Tibial nerve (tissue), 4 donors: ENCODE data around the gene BMP2K. TPM values are rescaled to one million over a fixed set of nuclear protein-coding genes. Genes with fewer than 3 reads are reported as not detected.

Experiments
- DNase-seq, 2 donors: peaks; one replicate each; pipeline ENCODE4 v3.0.0-alpha.2; 2019; ENCODE audit warnings: low spot score in 2 of 2
- H3K27ac ChIP-seq, 4 donors: fragments of 200-600 bp; sonication (generic) in 3 of 4; one replicate each; pipeline ENCODE4 v1.5.1; 2017 to 2019; ENCODE audit warnings: mild to moderate bottlenecking in 1 of 4
- H3K27me3 ChIP-seq, 2 donors: fragments of 200-600 bp; sonication (generic) in 1 of 2; one replicate each; pipeline versions ENCODE4 v1.5.1 to v1.6.0; 2017 to 2019
- H3K36me3 ChIP-seq, 3 donors: fragments of 200-600 bp; sonication (generic); one replicate each; pipeline ENCODE4 v1.5.1; 2018 to 2019
- H3K4me1 ChIP-seq, 4 donors: fragments of 200-600 bp; sonication (generic) in 3 of 4; one replicate each; pipeline ENCODE4 v1.5.1; 2017 to 2019
- H3K4me3 ChIP-seq, 4 donors: fragments of 200-600 bp; sonication (generic) in 3 of 4; one replicate each; pipeline ENCODE4 v1.5.1; 2017 to 2019; ENCODE audit warnings: mild to moderate bottlenecking in 1 of 4, moderate library complexity in 1 of 4
- H3K9me3 ChIP-seq, 4 donors: fragments of 200-600 bp; sonication (generic) in 3 of 4; one replicate each; pipeline ENCODE4 v1.5.1; 2017 to 2019
- CTCF ChIP-seq, 5 experiments: fragments of 200-600 bp in 3 of 5; fragments of 450-650 bp in 2 of 5; sonication (generic) in 3 of 5; IDR thresholded peaks; one replicate each; pipeline ENCODE4 v1.5.1; 2016 to 2019; ENCODE audit warnings: antibody characterized with exemption in 5 of 5, mild to moderate bottlenecking in 3 of 5, moderate library complexity in 2 of 5
- EP300 ChIP-seq, 2 donors: sonication (generic); formaldehyde crosslinking; IDR thresholded peaks; one replicate each; pipeline ENCODE4 v1.6.1; 2017; ENCODE audit warnings: antibody characterized with exemption in 2 of 2, mild to moderate bottlenecking in 1 of 2
- POLR2A ChIP-seq, 2 donors: fragments of 450-650 bp; IDR thresholded peaks; one replicate each; pipeline ENCODE4 v1.6.1; 2017; ENCODE audit warnings: antibody characterized with exemption in 2 of 2, mild to moderate bottlenecking in 2 of 2, moderate library complexity in 2 of 2
- WGBS, 2 donors: methylation state at CpG; one replicate each; pipeline ENCODE4 v1.1.5; 2018; 5-methylcytosine and 5-hydroxymethylcytosine counted together
- total RNA-seq, 4 donors: library from RNA; depleted of rRNA; stranded (reverse); fragments of >200 nt; gene quantifications; one replicate each; pipeline ENCODE4 v1.1.0, GENCODE V29; 2016

The BMP2K gene
- total RNA-seq, 4 donors from 2014 or later: 39.8 to 84.8 (median 67.0) TPM

GRCh38 chr4:78809928-78810835 is 34.0 kb downstream of the BMP2K start:
- no peaks in the 10 kb centered on the region for H3K27me3 ChIP-seq

GRCh38 chr4:78811034-78811433 is 34.9 kb downstream of the BMP2K start:
- no peak for DNase-seq
- TF ChIP-seq CTCF (IDR thresholded peaks at IDR 0.05): no peak
- no peak for TF ChIP-seq EP300 (IDR thresholded peaks at IDR 0.05)
- TF ChIP-seq POLR2A (IDR thresholded peaks at IDR 0.05): no peak

More at GRCh38 chr4:78809928-78810835, 34.0 kb downstream of the BMP2K start:
- WGBS, 2 donors: 86 to 89% methylated on average over 7 of the region's 7 CpGs
- Histone ChIP-seq H3K9me3 (peaks cover 0 to 27% (median 7%) of the 10 kb centered on the region in 4 donors), H3K4me1 (peaks cover 0 to 29% (median 7%) of the 10 kb centered on the region in 4 donors), H3K27ac (no peak overlapping the region), H3K36me3 (peaks cover 0 to 17% (median 0%) of the 10 kb centered on the region in 3 donors), H3K4me3 (no peak overlapping the region)
- no peak for TF ChIP-seq POLR2A (IDR thresholded peaks at IDR 0.05)
- no peak for TF ChIP-seq EP300 (IDR thresholded peaks at IDR 0.05)
- no peak for TF ChIP-seq CTCF (IDR thresholded peaks at IDR 0.05)
- DNase-seq: no peak

GRCh38 chr4:78818530-78819079 is 42.5 kb downstream of the BMP2K start:
- TF ChIP-seq CTCF (IDR thresholded peaks at IDR 0.05): no peak
- no peak for TF ChIP-seq EP300 (IDR thresholded peaks at IDR 0.05)
- no peak for TF ChIP-seq POLR2A (IDR thresholded peaks at IDR 0.05)
- no peak for DNase-seq
- Histone ChIP-seq H3K4me1 (peaks cover 0 to 18% (median 0%) of the 10 kb centered on the region in 4 donors), H3K9me3 (no peaks in the 10 kb centered on the region), H3K36me3 (no peaks in the 10 kb centered on the region), H3K27me3 (no peaks in the 10 kb centered on the region), H3K4me3 (no peak overlapping the region), H3K27ac (no peak overlapping the region)
- WGBS, 2 donors: 68 to 74% methylated on average over 4 of the region's 4 CpGs

More at GRCh38 chr4:78811034-78811433, 34.9 kb downstream of the BMP2K start:
- Histone ChIP-seq H3K36me3 (peaks cover 0 to 13% (median 0%) of the 10 kb centered on the region in 3 donors), H3K27me3 (no peaks in the 10 kb centered on the region), H3K9me3 (peaks cover 0 to 21% (median 5%) of the 10 kb centered on the region in 4 donors), H3K4me1 (peaks cover 0 to 33% (median 7%) of the 10 kb centered on the region in 4 donors), H3K4me3 (no peak overlapping the region), H3K27ac (no peak overlapping the region)
- WGBS, 2 donors: 93 to 95% methylated on average over 2 of the region's 2 CpGs

GRCh38 chr4:78824001-78824400 is 47.9 kb downstream of the BMP2K start:
- TF ChIP-seq POLR2A (IDR thresholded peaks at IDR 0.05) (no peak), EP300 (IDR thresholded peaks at IDR 0.05) (no peak), CTCF (IDR thresholded peaks at IDR 0.05) (no peak)
- no peaks in the 10 kb centered on the region for H3K9me3 ChIP-seq
- H3K4me1 ChIP-seq: peaks cover 0 to 17% (median 0%) of the 10 kb centered on the region in 4 donors
- H3K27me3 ChIP-seq: no peaks in the 10 kb centered on the region
- 97 to 100% methylated on average over 1 of the region's 1 CpG for WGBS, 2 donors
- no peak overlapping the region for H3K4me3 ChIP-seq
- peaks cover 0 to 31% (median 0%) of the 10 kb centered on the region in 3 donors for H3K36me3 ChIP-seq
- no peak overlapping the region for H3K27ac ChIP-seq
- DNase-seq: no peak

- 97 to 100% methylated on average over 3 of the region's 3 CpGs for WGBS, 2 donors
- DNase-seq: no peak
- H3K27me3 ChIP-seq: no peaks in the 10 kb centered on the region
- H3K9me3 ChIP-seq: no peaks in the 10 kb centered on the region
- peaks cover 0 to 8% (median 0%) of the 10 kb centered on the region in 4 donors for H3K4me1 ChIP-seq
- H3K4me3 ChIP-seq: no peak overlapping the region
- H3K27ac ChIP-seq: no peak overlapping the region
- H3K36me3 ChIP-seq: peaks cover 0 to 47% (median 0%) of the 10 kb centered on the region in 3 donors
- no peak for TF ChIP-seq EP300 (IDR thresholded peaks at IDR 0.05)
- TF ChIP-seq POLR2A (IDR thresholded peaks at IDR 0.05): no peak
- TF ChIP-seq CTCF (IDR thresholded peaks at IDR 0.05): no peak
These were observed 51.0 kb downstream of the BMP2K start for GRCh38 chr4:78827191-78827590.
